Smooth muscle cell (in vitro differentiated cells): ENCODE data around the gene FGF9. TPM values are rescaled to one million over a fixed set of nuclear protein-coding genes. Genes with fewer than 3 reads are reported as not detected.

Experiments used
- DNase-seq: peaks from one replicate; lab custom pipeline; 2025; ENCODE audit not compliant: unreplicated experiment; lab: John Stamatoyannopoulos, UW
- H2AFZ ChIP-seq: fragments of 200-600 bp; sonication (generic); 2 replicates; pipeline ENCODE4 v1.6.0; 2016; ENCODE audit warnings: antibody characterized with exemption, low read depth, mild to moderate bottlenecking
- H3F3A ChIP-seq: fragments of 200-600 bp; sonication (generic); 2 replicates; pipeline ENCODE4 v1.6.0; 2017; ENCODE audit warnings: antibody characterized with exemption, low read depth
- H3K27ac ChIP-seq: fragments of 200-600 bp; sonication (generic); 2 replicates; pipeline ENCODE4 v1.5.1; 2016; ENCODE audit warnings: low read depth, mild to moderate bottlenecking
- H3K27me3 ChIP-seq: fragments of 200-600 bp; sonication (generic); 2 replicates; pipeline ENCODE4 v1.6.1; 2016; ENCODE audit warnings: low read depth, mild to moderate bottlenecking
- H3K36me3 ChIP-seq: fragments of 200-600 bp; sonication (generic); 2 replicates; pipeline ENCODE4 v1.5.1; 2016; ENCODE audit warnings: low read depth
- H3K4me1 ChIP-seq: fragments of 200-600 bp; sonication (generic); 2 replicates; pipeline ENCODE4 v1.5.1; 2016; ENCODE audit warnings: low read depth
- H3K4me2 ChIP-seq: fragments of 200-600 bp; sonication (generic); 2 replicates; pipeline ENCODE4 v1.6.0; 2016; ENCODE audit warnings: mild to moderate bottlenecking
- H3K4me3 ChIP-seq: fragments of 200-600 bp; sonication (generic); 2 replicates; pipeline ENCODE4 v1.5.1; 2016; ENCODE audit warnings: mild to moderate bottlenecking
- H3K79me2 ChIP-seq: fragments of 200-600 bp; sonication (generic); 2 replicates; pipeline ENCODE4 v1.6.0; 2016; ENCODE audit warnings: low read depth, mild to moderate bottlenecking
- H3K9ac ChIP-seq: fragments of 200-600 bp; sonication (generic); 2 replicates; pipeline ENCODE4 v1.6.0; 2016; ENCODE audit warnings: low read depth
- H3K9me3 ChIP-seq: fragments of 200-600 bp; sonication (generic); replicated peaks from 2 replicates; pipeline ENCODE4 v1.5.1; 2016; ENCODE audit warnings: low read depth
- H4K20me1 ChIP-seq: fragments of 200-600 bp; sonication (generic); 2 replicates; pipeline ENCODE4 v1.6.0; 2016; ENCODE audit warnings: low read depth
- WGBS: methylation state at CpG from one replicate; pipeline ENCODE4 v1.1.7; 2016; ENCODE audit warnings: low lambda C conversion rate; 5-methylcytosine and 5-hydroxymethylcytosine counted together
- polyA plus RNA-seq: library from polyadenylated mRNA; unstranded; fragments of >200 nt; fragmentation: Nextera tagmentation; extraction: Ambion mirVana; gene quantifications from 2 replicates; pipeline ENCODE4 v1.2.1, GENCODE V29; 2016
- total RNA-seq: library from RNA; depleted of rRNA; stranded (reverse); fragments of >200 nt; gene quantifications from 2 replicates; pipeline ENCODE4 v1.2.3, GENCODE V29; 2014
- TF ChIP-seq, protein P1 (sequence below): fragments of 200-600 bp; sonication (generic); IDR thresholded peaks from 2 replicates; pipeline ENCODE4 v1.5.1; 2017; ENCODE audit warnings: borderline replicate concordance, mild to moderate bottlenecking, antibody characterized with exemption; ENCODE audit not compliant: insufficient read depth, poor library complexity, severe bottlenecking

Gene FGF9
- total and polyA plus RNA-seq, 2 experiments from 2014 or later, result 0.56 TPM; not detected in 1

DNA sequence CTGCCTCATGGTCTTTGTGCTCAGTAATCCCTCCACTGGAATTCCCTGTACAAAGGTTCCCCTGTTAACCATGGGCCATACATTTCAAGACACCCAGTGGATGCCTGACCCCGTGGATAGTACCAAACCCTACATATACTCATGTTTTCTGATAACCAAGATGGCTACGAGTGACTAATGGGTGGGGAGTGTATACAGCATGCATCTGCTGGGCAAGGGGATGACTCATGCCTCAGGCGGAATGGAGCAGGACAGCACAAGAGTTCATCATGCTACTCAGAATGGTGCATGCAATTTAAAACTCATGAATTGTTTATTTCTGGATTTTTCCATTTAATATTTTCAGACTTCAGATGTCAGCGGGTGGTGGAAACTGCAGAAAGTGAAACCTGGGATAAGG, 13.3 kb upstream of the FGF9 start:
- Histone ChIP-seq H3K4me3 (no peak overlapping the region), H3K27me3 (no peaks in the 10 kb centered on the region), H3K36me3 (no peaks in the 10 kb centered on the region), H3K9me3 (no peaks in the 10 kb centered on the region), H3K4me1 (no peaks in the 10 kb centered on the region), H3K4me2 (no peak overlapping the region), H3F3A (no peaks in the 10 kb centered on the region), H3K27ac (no peak overlapping the region), H2AFZ (no peak overlapping the region), H4K20me1 (no peaks in the 10 kb centered on the region), H3K79me2 (no peaks in the 10 kb centered on the region), H3K9ac (no peak overlapping the region)
- 44% methylated on average over 4 of the region's 4 CpGs for WGBS
- TF ChIP-seq, protein P1, sequence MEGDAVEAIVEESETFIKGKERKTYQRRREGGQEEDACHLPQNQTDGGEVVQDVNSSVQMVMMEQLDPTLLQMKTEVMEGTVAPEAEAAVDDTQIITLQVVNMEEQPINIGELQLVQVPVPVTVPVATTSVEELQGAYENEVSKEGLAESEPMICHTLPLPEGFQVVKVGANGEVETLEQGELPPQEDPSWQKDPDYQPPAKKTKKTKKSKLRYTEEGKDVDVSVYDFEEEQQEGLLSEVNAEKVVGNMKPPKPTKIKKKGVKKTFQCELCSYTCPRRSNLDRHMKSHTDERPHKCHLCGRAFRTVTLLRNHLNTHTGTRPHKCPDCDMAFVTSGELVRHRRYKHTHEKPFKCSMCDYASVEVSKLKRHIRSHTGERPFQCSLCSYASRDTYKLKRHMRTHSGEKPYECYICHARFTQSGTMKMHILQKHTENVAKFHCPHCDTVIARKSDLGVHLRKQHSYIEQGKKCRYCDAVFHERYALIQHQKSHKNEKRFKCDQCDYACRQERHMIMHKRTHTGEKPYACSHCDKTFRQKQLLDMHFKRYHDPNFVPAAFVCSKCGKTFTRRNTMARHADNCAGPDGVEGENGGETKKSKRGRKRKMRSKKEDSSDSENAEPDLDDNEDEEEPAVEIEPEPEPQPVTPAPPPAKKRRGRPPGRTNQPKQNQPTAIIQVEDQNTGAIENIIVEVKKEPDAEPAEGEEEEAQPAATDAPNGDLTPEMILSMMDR, result no peak
- no peak for DNase-seq

DNA sequence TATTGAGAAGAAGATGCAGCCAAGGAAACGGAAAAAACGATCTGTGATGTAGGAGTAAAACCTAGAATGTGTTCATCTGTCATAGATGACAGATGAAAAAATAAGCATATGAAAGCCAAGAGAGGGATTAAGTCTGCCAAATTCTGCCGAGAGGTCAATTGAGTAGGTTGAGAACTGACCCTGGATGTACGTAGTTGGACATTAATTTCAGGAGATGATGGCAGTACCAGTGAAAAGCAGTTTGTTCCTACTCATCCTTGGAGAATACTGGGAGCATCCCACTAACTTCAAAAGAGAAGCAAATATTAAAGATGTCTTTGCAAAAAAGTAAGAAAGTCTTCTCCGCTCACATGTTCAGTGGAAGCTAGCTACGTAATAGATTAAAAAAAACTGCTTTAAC, 11.8 kb upstream of the FGF9 start:
- TF ChIP-seq, protein P1, result no peak
- Histone ChIP-seq H3K4me2 (no peak overlapping the region), H3K79me2 (no peaks in the 10 kb centered on the region), H3K27ac (no peak overlapping the region), H3K36me3 (no peaks in the 10 kb centered on the region), H3K27me3 (no peaks in the 10 kb centered on the region), H4K20me1 (no peaks in the 10 kb centered on the region), H3F3A (no peaks in the 10 kb centered on the region), H3K4me1 (no peaks in the 10 kb centered on the region), H3K4me3 (no peak overlapping the region), H3K9me3 (no peaks in the 10 kb centered on the region), H2AFZ (no peak overlapping the region), H3K9ac (no peak overlapping the region)
- 69% methylated on average over 6 of the region's 6 CpGs for WGBS
- DNase-seq, result no peak

DNA sequence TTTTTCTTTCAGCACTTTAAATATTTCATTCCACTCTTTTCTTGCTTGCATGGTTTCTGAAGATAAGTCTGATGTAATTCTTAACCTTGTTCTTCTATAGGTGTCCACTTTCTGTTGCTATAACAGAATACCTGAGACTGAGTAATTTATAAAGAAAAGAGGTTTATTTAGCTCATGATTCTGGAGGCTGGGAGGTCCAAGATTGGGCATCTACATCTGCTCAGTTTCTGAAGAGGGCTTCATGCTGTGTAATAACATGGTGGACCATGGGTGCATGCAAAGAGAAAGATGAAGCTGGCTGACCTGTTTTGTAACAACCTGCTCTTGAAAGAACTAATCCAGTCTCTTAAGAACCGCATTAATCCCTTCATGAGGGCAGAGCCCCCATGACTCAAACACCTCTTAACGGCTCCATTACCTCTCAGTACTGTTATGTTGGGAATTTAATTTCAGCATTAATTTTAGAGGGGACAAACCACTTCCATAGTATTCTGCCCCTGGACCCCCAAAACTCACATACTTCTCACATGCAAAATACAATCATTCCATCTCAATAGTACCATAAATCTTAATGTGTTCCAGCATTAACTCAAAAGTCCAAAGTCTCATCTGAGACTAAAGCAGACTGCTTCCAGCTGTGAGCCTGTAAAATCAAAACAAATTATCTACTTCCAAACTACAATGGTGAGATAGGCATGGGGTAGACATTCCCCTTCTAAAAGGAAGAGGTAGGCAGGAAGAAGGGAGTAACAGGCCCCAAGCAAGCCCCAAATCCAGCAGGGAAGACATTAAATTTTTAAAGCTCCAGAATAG, 9.6 kb upstream of the FGF9 start:
- H4K20me1 ChIP-seq, result no peaks in the 10 kb centered on the region
- TF ChIP-seq, protein P1, result no peak
- H3K4me3 ChIP-seq, result no peak overlapping the region
- no peaks in the 10 kb centered on the region for H3K9me3 ChIP-seq
- no peaks in the 10 kb centered on the region for H3K79me2 ChIP-seq
- no peaks in the 10 kb centered on the region for H3K36me3 ChIP-seq
- H3K27me3 ChIP-seq, result no peaks in the 10 kb centered on the region
- H3K27ac ChIP-seq, result no peak overlapping the region
- no peak overlapping the region for H3K9ac ChIP-seq
- no peak for DNase-seq
- H3F3A ChIP-seq, result no peaks in the 10 kb centered on the region
- H3K4me2 ChIP-seq, result no peak overlapping the region
- no peaks in the 10 kb centered on the region for H3K4me1 ChIP-seq
- H2AFZ ChIP-seq, result no peak overlapping the region
- 84% methylated on average over 2 of the region's 2 CpGs for WGBS

DNA sequence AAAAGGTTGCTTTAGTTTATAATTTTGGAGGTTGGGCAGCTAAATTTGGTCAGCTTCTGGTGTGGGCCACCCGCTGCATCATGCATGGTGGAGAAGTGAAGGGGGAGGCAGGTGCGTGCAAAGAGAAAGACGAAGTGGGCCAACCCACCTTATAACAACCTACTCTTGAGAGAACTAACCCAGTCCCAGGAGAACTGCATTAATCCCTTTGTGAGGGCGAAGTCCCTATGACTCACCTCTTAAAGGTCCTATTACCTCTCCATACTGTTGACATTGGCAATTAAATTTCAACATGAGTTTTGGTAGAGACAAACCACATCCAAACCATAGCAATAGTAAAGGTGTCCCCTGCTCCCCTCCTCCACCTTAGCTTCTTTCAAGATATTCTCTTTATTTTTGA, 7.7 kb upstream of the FGF9 start:
- 85% methylated on average over 4 of the region's 4 CpGs for WGBS
- TF ChIP-seq, protein P1, result no peak

More for the DNA sequence above, 7.7 kb upstream of the FGF9 start:
- Histone ChIP-seq H3K4me3 (no peak overlapping the region), H2AFZ (no peak overlapping the region), H3K79me2 (no peaks in the 10 kb centered on the region), H3K4me1 (no peaks in the 10 kb centered on the region), H4K20me1 (no peaks in the 10 kb centered on the region), H3K27ac (no peak overlapping the region), H3K27me3 (peaks cover 9% of the 10 kb centered on the region), H3K4me2 (no peak overlapping the region), H3F3A (no peaks in the 10 kb centered on the region), H3K9ac (no peak overlapping the region), H3K9me3 (no peaks in the 10 kb centered on the region), H3K36me3 (no peaks in the 10 kb centered on the region)
- DNase-seq, result no peak
